ENCODE measurements around the gene COL1A1. TPM values are rescaled to one million over a fixed set of nuclear protein-coding genes. Genes with fewer than 3 reads are reported as not detected.

COL1A1 gene
- total and polyA plus RNA-seq, 2 of the 13 experiments (the other 11 are each of a cell fraction or from before 2014, with no cell fraction given) = 0.05 TPM; not detected in 1

DNA sequence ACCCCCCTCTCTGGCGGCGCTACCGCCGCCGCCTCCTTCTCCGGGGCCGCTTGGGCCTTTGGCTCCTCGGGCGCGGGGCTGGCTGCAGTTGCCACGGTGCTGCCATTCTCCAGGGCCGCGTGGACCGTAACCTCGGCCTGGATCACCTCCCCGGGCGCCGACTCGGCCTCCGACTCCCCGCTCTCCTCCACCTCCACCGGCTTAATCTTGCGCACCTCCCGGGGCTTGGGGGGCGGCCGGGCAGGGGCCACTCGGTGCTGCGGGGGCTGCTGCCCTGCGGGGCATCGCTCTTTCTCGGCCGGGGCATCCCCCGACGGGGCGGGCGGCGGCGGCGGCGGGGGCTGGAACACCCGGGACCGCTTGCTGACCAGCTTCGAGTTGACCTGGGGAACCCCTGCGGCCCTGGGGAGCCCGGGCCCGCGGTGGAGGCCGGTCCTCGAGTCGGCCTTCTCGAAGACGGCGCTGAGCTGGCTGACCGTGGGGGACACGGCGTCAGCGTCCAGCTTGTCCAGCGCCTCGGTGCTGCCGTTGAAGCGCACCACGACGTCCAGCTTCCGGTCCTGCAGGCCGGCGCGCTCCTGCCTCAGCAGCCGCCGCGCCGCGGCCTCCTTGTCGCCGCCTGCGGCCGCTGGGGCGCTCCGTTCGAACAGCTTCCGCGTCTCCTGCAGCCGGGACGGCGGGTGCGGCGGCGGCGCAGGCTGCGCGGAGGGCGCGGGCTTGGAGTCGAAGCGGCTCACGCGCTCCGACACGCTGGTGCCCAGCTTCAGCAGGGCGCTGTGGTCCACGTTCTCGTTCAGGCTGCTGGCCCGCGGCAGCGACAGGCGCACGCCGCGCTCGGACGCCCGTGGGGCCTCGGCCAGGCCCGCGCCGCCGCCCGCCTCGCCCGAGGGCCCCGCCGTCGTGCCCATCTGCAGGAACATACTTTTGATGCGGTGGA is 51.7 kb downstream of the COL1A1 start (continued):
- TF ChIP-seq ZSCAN12 (CRISPR knock-in tag; IDR thresholded peaks at IDR 0.05) (peak; percentile 63; the same call in 1 of the 2 replicates), FLYWCH1 (CRISPR knock-in tag; IDR thresholded peaks at IDR 0.05) (no peak; the same call in 1 of the 2 replicates), ZNF337 (CRISPR knock-in tag; IDR thresholded peaks at IDR 0.05; ENCODE audit: borderline replicate concordance, low read depth) (no peak), ZC3H13 (CRISPR knock-in tag; IDR thresholded peaks at IDR 0.05) (peak; percentile 91), ZFP62 (CRISPR knock-in tag; IDR thresholded peaks at IDR 0.05) (no peak), PAF1 (CRISPR knock-in tag; IDR thresholded peaks at IDR 0.05) (no peak), PITX1 (CRISPR knock-in tag; IDR thresholded peaks at IDR 0.05) (no peak), SPEN (CRISPR knock-in tag; IDR thresholded peaks at IDR 0.05; ENCODE audit: low read depth) (peak; percentile 77), YEATS4 (CRISPR knock-in tag; IDR thresholded peaks at IDR 0.05; ENCODE audit: borderline replicate concordance) (peak; percentile 69; the same call in 1 of the 2 replicates), POLR2G (IDR thresholded peaks at IDR 0.05; ENCODE audit: low read depth, low read length) (no peak; the same call in 1 of the 2 replicates), ZNF562 (CRISPR knock-in tag; IDR thresholded peaks at IDR 0.05; ENCODE audit: borderline replicate concordance) (no peak), HDAC2 (CRISPR knock-in tag; IDR thresholded peaks at IDR 0.05) (no peak; the same call in 1 of the 2 replicates), CHD2 (IDR thresholded peaks at IDR 0.05; ENCODE audit: low read depth, low read length) (no peak), ZNF652 (CRISPR knock-in tag; IDR thresholded peaks at IDR 0.05; ENCODE audit: borderline replicate concordance, low read depth) (no peak), RBM22 (optimal IDR thresholded peaks at IDR 0.05; ENCODE audit: low read length) (no peak), ZNF382 (CRISPR knock-in tag; IDR thresholded peaks at IDR 0.05; ENCODE audit: borderline replicate concordance) (no peak), ZNF670 (CRISPR knock-in tag; IDR thresholded peaks at IDR 0.05; ENCODE audit: borderline replicate concordance) (no peak; the same call in 1 of the 2 replicates), ZNF343 (CRISPR knock-in tag; IDR thresholded peaks at IDR 0.05) (peak; percentile 84), NCOA5 (CRISPR knock-in tag; IDR thresholded peaks at IDR 0.05) (no peak), THAP11 (CRISPR knock-in tag; IDR thresholded peaks at IDR 0.05) (peak; percentile 25; the same call in 1 of the 2 replicates), BRCA1 (CRISPR knock-in tag; IDR thresholded peaks at IDR 0.05) (peak; percentile 52; the same call in 1 of the 2 replicates), SP4 (CRISPR knock-in tag; IDR thresholded peaks at IDR 0.05) (0 out of 2 replicates have a peak, but pooled peaks have one; percentile 19), ZNF552 (CRISPR knock-in tag; IDR thresholded peaks at IDR 0.05; ENCODE audit: borderline replicate concordance) (no peak)
- TF ChIP-seq, protein P1, sequence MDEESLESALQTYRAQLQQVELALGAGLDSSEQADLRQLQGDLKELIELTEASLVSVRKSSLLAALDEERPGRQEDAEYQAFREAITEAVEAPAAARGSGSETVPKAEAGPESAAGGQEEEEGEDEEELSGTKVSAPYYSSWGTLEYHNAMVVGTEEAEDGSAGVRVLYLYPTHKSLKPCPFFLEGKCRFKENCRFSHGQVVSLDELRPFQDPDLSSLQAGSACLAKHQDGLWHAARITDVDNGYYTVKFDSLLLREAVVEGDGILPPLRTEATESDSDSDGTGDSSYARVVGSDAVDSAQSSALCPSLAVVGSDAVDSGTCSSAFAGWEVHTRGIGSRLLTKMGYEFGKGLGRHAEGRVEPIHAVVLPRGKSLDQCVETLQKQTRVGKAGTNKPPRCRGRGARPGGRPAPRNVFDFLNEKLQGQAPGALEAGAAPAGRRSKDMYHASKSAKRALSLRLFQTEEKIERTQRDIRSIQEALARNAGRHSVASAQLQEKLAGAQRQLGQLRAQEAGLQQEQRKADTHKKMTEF (CRISPR knock-in tag; IDR thresholded peaks at IDR 0.05) = 0 out of 2 replicates have a peak, but pooled peaks have one; percentile 15
- TF ChIP-seq, protein P2, sequence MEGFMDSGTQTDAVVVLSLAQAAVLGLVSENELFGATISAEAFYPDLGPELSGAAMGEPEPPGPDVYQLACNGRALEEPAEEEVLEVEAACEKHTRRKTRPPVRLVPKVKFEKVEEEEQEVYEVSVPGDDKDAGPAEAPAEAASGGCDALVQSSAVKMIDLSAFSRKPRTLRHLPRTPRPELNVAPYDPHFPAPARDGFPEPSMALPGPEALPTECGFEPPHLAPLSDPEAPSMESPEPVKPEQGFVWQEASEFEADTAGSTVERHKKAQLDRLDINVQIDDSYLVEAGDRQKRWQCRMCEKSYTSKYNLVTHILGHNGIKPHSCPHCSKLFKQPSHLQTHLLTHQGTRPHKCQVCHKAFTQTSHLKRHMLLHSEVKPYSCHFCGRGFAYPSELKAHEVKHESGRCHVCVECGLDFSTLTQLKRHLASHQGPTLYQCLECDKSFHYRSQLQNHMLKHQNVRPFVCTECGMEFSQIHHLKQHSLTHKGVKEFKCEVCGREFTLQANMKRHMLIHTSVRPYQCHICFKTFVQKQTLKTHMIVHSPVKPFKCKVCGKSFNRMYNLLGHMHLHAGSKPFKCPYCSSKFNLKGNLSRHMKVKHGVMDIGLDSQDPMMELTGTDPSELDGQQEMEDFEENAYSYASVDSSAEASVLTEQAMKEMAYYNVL (CRISPR knock-in tag; IDR thresholded peaks at IDR 0.05; ENCODE audit: borderline replicate concordance) = 0 out of 2 replicates have a peak, but pooled peaks have one; percentile 54
- TF ChIP-seq, protein P3, sequence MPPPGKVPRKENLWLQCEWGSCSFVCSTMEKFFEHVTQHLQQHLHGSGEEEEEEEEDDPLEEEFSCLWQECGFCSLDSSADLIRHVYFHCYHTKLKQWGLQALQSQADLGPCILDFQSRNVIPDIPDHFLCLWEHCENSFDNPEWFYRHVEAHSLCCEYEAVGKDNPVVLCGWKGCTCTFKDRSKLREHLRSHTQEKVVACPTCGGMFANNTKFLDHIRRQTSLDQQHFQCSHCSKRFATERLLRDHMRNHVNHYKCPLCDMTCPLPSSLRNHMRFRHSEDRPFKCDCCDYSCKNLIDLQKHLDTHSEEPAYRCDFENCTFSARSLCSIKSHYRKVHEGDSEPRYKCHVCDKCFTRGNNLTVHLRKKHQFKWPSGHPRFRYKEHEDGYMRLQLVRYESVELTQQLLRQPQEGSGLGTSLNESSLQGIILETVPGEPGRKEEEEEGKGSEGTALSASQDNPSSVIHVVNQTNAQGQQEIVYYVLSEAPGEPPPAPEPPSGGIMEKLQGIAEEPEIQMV (CRISPR knock-in tag; IDR thresholded peaks at IDR 0.05; ENCODE audit: low read depth) = 0 out of 2 replicates have a peak, but pooled peaks have one; percentile 54
